Stimulated activated CD8-positive, alpha-beta memory T cell treated with anti-CD3 and anti-CD28 coated beads, Interleukin-7, amount 100 ng/mL, for 48 hours (primary cell): ENCODE measurements around the gene CDH4.

Experiments
- DNase-seq, 2 donors: peaks; one replicate each; pipeline ENCODE4 v3.0.0-alpha.2; 2020; ENCODE audit warnings: low read depth in 1 of 2; ENCODE audit errors: extremely low read depth in 1 of 2

CDH4 gene

GRCh38 chr20:61436283-61436666 is 184.2 kb downstream of the CDH4 start:
- DNase-seq: no peak

DNA sequence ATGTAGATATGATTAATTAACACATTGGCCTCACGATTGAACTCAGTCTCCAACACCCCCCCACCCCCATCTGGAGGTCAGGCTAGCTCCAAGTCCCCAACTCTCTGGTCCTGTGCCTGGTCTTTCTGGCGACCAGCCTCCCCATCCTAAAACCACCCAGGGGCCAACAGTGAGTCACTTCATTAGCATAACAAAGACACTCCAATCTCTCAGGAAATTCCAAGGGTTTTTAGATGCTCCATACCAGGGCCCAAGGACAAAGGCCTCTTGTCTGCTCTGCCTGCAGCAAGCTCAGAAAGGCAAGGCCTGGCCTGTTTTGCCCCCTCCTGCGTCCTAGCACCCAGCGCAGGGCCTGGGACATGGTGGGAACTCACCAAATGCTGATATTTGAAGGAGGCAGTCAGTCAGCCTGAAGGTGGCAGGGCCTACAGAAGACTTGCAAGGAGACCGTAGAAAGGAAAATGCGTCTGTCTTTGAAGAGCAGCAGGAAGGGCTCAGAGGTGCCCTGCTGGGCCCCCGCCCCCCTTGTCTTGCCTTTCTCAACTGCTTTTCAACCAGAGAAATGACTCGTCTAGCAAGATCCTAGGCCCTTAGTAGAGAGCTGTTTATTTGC is 184.7 kb downstream of the CDH4 start:
- no peak for DNase-seq

GRCh38 chr20:61437280-61438206 is 185.5 kb downstream of the CDH4 start:
- no peak for DNase-seq

DNA sequence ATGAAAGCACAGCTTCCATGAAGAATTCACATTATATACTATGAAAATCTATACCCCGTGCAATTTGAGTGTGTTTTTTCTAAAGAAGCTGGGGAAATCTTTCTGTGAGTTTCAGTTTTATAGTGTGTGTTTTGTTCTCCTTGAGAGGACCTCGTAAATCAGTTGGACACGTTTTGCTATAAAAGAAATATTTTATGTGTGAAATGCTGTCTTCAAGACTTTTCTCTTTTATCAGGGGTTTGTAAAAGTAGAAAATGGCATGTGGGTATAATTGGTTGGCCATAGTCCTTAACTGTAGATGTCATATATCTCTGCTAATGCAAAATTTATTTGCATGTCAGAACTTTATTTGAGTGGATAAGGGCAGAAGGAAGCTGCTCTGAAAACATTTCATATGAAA is 186.2 kb downstream of the CDH4 start:
- DNase-seq: no peak

- no peak for DNase-seq
Measured at GRCh38 chr20:61439251-61439650, 187.2 kb downstream of the CDH4 start.

- DNase-seq: no peak
Measured at GRCh38 chr20:61440548-61441055, 188.5 kb downstream of the CDH4 start.

DNA sequence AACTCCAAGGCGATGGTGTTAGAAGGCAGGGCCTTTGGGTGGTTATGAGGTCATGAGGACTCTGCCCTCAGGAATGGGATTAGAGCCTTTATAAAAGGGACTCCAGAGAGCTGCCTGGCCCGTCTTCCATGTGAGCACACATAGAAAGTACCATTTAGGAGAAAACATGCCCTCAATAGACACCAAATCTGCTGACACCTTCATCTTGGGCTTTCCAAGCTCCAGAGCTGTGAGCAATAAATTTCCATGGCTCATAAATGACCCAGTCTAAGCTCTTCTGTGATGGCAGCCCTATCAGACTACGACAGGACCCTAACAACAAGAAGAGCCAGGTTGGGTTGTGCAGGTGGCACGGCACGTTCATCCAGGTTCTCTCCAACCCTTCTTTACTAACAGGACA is 189.5 kb downstream of the CDH4 start:
- no peak for DNase-seq

DNA sequence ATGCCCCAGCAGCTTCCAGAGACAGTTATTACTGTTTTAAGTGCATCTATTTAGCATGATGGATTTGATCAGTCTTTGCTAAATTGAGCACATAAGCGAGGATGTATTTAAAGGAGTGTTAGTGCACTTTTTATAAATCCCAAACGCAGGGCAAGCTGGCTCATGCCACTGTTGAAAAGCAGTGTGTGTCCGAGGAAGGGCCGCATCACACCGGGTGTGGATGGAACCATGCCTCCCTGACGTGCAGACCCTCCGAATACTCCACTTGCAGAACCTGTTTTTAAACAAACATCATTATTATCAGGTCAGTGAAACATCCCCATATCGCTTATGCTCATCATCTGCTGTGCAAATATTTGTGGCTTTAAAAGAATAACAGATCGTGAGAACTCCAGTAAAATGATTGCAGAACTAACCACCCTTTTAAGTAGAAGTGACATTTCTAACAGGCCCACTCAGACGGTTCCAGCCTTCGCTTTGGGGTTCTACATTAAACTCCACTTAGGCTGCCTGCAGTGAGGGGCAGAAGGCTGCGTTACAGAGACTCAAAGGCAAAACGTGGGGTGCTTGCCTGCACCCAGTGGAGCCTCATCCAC is 190.1 kb downstream of the CDH4 start:
- no peak for DNase-seq

- DNase-seq: no peak
Measured at GRCh38 chr20:61442718-61443117, 190.7 kb downstream of the CDH4 start.

- no peak for DNase-seq
Measured at GRCh38 chr20:61443443-61444126, 191.5 kb downstream of the CDH4 start.

DNA sequence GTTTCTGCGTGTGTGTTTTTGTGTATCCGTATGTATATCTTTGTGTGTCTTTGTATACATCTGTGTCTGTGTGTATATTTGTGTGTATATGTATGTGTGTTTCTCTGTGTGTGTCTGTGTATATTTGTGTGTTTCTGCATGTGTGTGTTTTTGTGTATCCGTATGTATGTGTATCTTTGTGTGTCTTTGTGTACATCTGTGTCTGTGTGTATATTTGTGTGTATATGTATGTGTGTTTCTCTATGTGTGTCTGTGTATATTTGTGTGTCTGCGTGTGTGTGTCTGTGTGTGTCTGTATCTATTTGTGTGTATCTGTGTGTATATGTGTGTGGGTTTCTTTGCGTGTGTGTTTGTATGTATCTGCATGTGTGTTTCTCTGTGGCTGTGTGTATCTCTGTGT is 192.6 kb downstream of the CDH4 start:
- DNase-seq: no peak

GRCh38 chr20:61445138-61445537 is 193.1 kb downstream of the CDH4 start:
- no peak for DNase-seq

DNA sequence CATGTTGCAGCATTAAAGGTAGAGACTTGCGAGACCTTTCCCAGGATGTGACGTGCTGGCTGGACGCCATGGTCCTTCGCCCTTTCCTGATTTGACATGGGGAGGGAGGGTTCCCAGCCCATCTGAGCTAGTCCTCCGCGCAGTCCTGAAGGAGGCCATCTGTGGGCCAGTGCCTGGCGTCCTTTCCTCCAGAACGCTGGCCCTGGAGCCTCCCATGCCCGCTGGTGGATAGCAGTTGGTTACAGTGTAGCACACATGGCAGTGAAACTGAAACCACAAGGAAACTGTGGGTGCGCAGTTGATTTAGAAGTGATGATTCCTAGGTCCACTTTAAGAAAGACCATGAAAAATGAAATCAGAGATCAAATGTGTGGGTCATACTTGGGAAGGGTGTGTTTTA is 193.7 kb downstream of the CDH4 start:
- no peak for DNase-seq

DNA sequence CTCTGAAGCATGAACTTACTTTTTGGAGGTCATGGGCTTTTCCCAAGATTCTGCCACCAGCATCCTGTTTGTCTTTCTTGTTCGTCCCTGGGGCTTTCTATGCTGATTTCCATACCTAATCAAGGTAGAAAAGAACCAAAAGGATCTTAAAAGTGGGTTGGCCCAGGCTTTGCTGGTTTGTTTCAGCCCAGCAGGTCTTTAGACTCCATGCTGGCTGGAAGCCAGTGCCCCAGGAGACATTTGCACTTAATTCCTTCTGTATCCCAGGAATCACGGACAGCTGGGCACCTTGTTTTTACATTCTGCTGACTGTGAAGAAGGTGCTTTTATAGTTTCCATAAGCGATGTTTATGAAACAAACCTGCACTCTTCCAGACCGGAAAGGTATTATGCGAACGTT is 195.9 kb downstream of the CDH4 start:
- DNase-seq: no peak

DNA sequence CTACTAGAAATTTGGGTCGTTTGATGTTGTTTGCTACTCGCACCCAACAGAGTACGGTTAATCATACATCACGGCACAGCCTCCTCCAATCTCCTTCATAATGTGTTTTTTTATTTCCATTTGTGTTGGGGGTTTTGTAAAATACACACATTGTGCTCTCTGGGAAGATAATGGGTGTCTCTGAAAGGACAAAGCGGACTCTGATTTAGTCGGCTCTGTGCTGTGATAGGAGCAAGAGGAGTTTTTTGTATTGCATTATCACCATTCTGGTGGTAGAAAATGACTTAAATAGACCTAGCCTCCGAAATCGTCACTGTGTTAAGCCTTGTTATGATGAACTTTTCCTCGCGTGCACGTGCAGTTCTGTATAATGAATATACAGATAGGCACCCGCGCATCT is 196.3 kb downstream of the CDH4 start:
- DNase-seq: no peak

- no peak for DNase-seq
Measured at GRCh38 chr20:61449057-61449609, 197.1 kb downstream of the CDH4 start.

DNA sequence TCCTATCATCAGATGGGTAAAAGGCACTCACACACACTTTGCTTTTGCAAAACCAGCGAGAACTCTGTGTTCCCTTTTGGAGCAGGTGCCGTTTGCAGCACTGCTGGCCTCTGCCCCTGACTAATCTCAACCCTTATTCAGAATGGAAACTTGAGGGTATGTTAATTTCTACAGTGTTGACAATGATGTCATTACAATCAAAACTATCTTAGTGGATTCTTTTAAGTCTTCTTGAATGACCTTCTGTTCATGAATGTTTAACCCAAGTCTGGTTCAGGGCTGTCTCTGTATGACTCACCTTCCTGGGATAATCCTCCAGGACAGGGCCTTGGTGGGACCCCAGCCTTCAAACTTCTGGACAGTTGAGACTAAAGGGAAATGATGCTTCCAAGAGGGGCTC is 197.9 kb downstream of the CDH4 start:
- no peak for DNase-seq

DNA sequence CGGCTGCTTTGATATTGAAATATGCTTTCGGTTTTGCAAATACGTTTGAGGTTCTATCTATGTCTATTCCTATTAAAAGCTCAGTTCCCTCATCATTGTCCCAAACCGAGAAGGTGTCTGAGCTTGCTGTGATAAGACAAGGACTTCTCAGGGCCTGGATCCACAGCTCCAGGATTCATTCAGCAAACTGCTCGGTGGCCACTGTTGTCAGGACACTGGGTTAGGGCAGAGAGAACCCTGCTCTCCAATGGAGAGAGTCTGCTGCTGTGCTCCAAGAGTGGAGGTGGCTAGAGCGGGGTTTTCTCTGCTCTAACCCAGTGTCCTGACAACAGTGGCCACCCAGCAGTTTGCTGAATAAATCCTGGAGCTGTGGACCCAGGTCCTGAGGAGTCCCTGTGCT is 198.5 kb downstream of the CDH4 start:
- DNase-seq: no peak

- DNase-seq: no peak
Measured at GRCh38 chr20:61451009-61451408, 198.9 kb downstream of the CDH4 start.

- DNase-seq: no peak
Measured at GRCh38 chr20:61451953-61452352, 199.9 kb downstream of the CDH4 start.

- no peak for DNase-seq
Measured at GRCh38 chr20:61453219-61453618, 201.2 kb downstream of the CDH4 start.
